Measurements from ENCODE around the gene RPP40.

DNA sequence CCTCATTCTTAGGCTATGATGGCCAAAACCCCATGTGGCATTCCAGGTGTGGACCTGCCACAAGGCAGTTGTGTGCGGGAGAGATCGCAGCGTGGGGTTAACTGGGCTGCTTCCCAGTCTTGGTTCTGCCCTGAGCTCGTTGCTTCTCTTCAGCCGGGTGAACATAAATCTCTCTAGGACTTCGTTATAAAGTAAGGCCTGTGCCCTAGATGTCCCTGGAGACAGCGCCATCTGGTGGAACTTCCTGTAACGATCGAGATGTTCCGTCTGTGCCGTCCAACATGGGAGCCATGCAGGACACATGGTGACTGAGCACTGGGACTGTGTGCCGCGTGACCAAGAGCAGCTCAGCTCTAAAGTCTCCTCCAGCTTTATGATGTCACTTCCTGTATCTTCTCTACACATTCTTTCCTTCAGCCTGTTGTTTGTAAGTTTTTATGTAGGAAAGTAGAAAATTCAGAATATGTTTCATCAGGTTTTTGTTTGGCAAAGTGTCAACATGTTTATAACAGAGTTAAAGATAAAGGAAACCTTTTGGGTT is 26.8 kb upstream of the RPP40 start:
- TF ChIP-seq, protein P1, sequence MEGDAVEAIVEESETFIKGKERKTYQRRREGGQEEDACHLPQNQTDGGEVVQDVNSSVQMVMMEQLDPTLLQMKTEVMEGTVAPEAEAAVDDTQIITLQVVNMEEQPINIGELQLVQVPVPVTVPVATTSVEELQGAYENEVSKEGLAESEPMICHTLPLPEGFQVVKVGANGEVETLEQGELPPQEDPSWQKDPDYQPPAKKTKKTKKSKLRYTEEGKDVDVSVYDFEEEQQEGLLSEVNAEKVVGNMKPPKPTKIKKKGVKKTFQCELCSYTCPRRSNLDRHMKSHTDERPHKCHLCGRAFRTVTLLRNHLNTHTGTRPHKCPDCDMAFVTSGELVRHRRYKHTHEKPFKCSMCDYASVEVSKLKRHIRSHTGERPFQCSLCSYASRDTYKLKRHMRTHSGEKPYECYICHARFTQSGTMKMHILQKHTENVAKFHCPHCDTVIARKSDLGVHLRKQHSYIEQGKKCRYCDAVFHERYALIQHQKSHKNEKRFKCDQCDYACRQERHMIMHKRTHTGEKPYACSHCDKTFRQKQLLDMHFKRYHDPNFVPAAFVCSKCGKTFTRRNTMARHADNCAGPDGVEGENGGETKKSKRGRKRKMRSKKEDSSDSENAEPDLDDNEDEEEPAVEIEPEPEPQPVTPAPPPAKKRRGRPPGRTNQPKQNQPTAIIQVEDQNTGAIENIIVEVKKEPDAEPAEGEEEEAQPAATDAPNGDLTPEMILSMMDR (IDR thresholded peaks at IDR 0.05): peak; percentile 51 to 67 (median 58)
- TF ChIP-seq POLR2A (IDR thresholded peaks at IDR 0.05): no peak

Data from upper lobe of left lung (tissue), 4 donors.